ENCODE results near the gene CFAP100.
A peak's percentile ranks its signal among the peaks of the same experiment; 100 is the strongest.

CFAP100 gene

DNA sequence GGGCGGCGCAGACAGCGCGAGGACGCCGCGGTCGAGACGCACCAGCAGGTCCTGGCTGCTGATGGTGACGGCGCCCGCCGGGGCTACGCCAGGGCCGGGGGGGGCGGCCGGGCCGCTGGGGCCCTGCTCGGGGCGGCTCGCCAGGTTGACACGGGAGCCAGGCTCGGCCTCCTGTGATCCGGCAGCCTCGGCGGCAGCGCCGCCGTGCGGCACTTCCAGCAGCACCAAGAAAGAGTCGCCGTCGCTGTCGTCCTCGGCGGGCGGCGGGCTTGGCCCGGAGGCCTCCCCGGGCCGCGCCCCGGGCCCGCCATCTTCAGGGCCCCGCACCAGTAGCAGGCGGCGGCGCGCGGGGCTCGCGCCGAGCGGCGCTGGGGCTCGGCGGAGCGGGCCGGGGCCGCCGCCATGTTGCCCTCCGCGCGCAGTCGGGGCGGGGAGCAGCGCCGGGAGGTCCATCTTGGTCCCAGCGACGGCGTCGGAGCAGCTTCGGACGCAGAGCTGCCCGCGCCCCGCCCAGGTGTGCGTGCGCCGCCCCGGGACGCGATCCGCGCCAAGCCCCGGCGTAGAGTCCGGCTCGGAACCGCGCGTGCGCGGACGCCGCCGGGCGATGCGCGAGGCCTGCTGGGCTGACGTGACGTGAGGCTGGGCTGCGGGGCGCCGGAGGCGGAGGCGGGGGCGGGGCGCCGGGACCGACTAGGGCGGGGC lies 80.9 kb downstream of the CFAP100 start, which contains the start of gene ZXDC:
Gene ZXDC, minus strand, starts transcription at position 479 of the 702 bp plus-strand sequence. Its CDS starts 26 bp downstream, at position 453.
- DNase-seq = peak in 57 of 58 donors; percentile 32 to 94 (median 89)

DNA sequence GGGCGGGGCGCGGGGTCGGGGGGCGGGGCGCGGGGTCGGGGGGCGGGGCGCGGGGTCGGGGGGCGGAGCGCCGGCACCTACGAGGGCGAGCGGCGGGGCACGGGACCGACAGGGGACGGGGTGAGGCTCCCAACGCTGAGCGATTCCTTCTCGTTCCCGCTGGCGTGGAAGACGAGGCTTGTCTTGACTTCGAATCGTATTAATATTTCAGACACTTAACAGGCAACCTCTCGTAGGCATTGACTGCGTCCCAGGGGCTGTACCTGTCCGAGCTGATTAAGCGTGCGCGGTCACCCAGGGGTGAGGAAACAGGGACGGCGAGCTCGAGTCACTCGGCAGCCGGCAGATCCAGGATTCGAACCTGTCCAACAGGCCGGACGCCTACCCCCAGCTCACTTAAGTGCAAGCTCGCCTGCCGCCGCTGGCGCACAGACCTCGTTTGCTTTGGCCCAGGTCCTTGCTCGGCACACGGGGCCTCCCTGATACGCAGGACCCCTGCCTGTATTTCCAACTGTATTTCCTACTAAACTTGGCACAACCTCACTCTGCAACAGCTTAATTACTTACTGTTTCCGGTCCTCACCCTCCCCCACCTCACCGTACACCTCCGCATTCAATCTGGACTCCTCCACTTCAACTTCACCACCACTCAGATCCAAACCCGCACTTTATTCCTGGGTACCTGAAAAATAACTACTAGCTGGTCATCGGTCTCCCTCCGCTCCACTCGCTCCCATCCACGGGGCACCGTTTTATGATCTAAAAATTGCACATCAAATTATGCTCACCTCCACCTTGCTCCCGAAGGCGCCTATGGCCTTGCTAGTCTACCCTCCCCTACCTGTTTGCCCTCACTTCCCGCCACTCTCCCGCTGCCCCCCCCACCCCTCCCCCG lies 81.7 kb downstream of the CFAP100 start:
- peak in 37 of 58 donors; percentile 46 to 87 (median 69) for DNase-seq

DNA sequence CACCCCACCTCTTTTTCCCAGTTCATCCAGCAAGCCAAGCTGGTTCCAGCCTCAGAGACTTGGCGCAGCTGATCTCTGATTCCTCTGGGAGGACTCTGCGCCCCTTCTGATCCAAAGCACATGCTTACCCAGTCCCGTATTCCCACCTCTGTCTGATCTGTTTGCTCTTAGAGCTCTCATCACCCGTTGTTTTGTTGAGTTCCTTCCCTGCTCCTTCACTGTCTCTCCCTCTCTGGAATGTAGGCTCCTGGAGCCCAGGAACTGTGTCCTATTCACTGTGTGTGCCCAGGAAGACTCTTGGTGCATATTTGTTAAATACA lies 82.3 kb downstream of the CFAP100 start:
- DNase-seq = no peak

DNA sequence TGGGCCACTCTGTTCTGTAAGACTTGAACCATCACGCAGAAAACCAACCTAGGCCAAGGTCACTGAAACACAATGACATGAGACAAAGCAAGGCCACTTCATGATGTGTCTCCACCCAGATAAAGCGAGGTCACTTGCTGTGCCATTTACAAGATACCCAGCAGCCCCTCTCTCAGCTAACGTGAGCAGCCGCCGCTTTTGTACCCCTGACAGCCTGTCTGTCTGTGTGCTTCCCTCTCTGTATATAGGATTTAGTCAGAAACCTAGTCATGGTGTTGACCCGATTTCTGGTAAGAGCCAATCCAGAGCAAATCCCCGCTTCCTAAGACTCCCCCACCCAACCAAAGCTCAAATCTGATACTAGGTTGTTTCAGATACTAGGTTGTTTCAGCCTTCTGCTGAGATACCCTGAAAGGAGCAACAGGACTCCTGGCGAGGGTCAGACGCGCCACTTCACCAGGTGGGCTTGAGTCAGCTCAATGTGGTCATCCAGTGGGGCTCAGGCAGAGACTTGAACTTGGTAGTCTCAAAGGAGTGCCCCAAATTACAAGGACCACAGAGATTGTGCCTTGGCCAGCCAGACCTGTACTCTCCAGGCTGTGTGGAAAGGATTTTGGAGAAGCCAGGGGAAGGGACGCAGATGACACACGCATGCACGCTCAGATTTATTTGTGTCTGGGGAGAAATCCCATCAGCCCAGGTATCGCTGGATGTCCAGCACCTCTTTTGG lies 84.0 kb downstream of the CFAP100 start:
- no peak for DNase-seq

DNA sequence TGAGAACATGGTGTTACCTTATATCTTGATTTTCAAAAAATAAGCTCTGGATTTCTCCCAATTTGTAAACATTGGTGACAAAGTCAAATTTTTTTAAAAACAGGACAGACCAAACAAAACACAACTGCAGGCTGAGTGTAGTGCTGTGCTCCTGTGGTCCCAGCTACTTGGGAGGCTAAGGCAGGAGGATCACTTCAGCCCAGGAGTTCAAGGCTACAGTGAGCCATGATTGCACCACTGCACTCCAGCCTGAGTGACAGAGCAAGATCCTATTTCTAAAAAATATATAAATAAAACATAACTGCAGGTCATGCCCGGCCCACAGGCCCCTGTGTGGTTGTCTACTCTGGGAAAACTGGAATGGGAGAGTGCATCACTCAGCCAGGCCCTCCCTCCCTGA lies 84.9 kb downstream of the CFAP100 start:
- no peak for DNase-seq

DNA sequence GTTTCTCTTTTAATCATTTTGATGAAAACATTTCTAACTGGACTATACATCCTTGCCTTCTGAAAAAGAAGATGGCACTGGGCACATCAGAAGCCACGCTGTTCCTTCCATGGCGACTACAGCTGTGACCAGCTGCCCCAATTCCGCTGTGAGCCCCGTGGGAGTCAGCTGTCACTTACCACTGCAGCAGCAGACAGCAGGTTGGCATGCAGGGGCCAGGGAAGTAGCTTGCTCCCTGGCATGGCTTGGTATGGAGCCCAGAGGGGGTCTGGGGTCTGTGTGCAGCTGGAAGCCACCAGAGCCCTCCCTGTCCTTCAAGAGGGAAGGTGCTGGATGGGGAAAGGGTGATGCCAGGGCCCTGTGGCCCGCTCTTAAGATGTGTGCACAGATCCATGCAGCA lies 85.5 kb downstream of the CFAP100 start:
- no peak for DNase-seq

DNA sequence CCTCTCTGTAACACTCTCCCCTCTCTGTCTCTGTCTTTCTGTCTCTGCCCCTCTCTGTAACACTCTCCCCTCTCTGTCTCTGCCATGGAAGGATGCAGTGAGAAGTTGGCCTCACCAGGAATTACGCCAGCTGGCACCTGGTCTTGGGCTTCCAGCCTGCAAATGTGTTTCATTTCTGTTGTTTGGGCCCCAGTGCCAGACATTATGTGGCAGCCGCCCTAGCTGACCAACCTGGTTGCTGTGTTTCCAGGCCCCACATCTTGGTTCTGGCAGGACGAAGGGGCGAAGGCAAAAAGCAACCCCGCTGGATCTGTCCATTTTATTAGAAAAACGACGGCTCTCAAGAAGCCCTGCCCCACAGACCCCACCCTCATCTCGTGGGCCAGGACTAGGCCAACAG lies 86.2 kb downstream of the CFAP100 start:
- DNase-seq = peak in 6 of 58 donors; percentile 11 to 24 (median 22)

DNA sequence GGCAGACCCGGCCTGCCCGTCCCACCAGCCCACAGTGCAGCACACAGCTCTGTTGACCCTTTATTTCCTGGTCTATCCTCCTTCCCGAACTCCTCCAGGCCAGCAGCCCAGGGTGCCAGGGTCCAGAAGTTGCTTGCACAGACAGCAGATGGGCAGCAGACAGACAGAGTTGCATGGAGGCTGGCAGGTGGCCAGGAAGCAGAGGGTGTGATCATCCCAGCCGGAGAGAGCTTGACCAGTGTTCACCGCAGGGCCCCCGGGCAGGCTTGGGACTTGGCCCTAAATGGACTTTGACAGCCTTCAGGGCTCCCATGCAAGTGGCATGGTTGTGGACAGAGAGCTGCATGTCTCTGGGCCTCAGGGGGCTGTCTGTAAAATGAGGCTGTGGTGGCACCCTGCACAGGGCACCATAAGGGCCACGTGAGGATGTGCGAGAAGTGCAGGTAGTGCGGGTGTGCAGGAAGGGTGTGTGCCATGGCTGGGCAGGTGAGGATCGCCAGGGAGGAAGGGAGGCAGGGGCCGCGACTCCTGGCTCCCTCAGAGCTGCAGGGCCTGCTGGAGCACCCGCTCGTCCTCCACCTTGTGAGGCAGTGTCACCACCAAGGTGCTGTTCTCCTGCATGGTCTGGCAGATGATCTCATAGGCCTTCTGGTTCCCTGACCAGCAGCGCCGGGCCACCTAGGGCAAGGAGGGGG lies 87.2 kb downstream of the CFAP100 start:
- DNase-seq = peak in 1 of 58 donors; percentile 39

DNA sequence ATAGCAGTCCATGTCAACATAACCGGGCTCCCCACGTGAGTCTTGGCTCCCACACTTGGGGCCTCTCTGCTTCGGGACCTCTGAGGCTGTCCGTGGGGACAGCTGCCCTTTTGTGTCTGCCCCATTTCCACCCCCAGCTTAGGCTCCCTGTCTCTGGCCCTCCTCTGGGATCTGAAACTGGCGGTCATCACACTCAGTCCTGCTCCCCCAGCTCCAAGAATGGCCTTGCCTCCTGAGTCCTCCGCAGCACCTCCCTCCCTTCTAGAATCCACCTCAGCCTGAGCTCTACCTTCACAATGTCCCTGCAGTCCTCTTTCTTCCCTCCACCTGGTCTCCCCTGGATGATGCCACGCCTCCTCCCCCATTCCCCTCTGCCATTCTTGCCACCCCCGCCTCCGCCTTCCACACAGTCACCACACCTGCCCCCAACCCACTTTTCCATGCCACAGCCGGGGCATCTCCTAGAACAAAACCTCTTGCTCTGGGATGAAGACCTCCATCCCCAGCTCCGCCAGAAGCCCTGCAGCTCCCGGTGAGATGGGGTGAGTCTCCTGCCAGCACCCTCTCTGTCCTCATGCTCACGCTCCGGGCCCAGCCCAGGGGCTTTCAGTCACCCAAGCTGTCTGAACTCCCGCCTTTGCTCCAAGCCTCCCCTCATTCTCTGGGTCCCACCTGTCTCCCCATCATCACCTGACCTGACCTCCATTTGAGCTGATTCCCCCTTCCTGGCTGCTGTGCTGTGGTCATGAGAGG lies 88.0 kb downstream of the CFAP100 start:
- no peak for DNase-seq

DNA sequence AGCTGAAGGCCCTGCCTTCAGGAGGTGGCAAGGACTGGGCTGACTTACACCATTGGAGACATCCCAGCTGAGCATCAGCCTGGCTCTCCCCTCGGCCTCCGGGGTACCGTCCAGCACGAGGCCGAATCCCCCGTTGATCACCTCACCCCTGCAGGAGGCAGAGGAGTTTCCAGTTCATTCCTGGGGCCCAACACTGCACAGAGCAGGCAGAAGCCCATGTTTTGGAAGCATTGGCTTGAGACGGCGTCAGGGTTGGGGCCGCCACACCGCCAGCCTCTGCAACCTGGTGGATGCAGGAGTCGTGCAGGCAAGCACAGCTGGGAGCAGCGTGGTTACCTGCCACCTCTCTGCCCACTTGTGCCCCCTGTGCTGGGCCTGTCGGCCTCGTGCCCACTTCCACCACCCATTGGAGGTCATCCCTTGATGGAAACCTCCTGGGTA lies 88.6 kb downstream of the CFAP100 start:
- no peak for DNase-seq

DNA sequence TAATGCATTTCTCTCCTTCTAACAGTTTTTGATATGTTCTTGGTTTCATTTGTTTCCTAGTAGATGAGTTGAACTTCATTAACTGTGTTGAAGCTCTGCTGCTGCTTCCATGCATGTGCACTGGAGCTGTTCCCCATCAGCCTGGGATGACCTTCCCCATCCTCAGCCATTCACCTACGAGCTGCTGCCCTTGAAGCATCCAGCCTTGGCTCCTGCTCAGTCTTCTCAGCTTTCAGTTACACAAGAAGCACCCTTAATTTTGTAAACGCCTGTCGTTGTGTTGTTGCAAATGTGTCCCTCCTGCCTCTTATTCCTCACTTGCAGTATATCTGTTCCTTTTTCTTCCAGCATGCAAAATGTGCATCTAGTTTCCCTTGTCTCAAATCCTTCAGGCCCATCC lies 89.4 kb downstream of the CFAP100 start:
- no peak for DNase-seq

DNA sequence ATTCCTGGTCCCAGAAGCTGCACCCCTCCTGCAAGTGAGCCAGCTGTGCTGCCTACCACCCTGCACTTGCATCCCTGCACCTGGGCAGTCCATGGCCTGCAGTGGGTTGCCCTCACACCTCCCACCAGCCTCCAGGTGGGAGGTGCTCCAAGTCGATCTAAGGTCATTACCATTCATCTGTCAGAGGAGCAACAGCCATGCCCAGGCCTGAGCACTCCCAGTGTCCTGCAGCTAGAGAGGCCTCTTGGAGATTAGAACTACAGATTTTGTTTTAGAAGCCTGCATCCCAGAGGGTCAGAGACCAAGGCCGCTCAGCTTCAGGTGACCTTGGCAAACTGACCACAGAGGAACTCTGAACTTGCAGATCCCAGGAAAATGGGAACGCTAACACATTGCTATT lies 90.0 kb downstream of the CFAP100 start:
- DNase-seq = no peak

DNA sequence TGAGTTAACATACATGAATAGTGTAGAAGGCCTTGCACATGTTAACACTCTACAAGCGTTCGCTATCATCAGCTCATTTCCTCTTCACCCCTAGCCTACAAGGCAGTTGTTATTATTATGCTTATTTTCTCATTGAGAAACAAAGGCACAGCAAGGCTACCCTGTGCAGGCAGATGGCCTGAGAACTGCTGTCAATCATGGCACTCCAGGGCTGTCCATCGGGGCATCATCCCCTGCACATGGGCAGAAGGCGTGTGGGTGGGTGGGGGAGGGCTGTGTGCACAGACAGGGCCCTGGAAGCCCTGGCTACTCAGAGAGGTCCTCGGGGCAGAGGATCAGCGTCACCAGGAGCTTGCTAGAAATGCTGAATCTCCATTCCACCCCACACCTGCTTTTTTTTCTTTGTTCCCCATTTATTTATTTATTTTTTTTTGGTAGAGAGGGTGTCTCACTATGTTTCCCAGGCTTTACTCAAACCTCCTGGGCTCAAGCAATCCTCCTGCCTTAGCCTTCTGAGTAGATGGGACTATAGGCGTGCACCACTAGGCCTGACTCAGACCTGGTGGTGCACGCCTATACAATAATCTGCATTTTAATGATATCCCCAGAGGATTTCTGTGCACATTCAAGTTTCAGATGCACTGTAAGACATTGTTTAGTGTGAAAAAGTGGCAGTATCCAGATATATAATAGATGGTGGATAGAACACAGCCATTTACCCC lies 90.6 kb downstream of the CFAP100 start:
- no peak for DNase-seq

DNA sequence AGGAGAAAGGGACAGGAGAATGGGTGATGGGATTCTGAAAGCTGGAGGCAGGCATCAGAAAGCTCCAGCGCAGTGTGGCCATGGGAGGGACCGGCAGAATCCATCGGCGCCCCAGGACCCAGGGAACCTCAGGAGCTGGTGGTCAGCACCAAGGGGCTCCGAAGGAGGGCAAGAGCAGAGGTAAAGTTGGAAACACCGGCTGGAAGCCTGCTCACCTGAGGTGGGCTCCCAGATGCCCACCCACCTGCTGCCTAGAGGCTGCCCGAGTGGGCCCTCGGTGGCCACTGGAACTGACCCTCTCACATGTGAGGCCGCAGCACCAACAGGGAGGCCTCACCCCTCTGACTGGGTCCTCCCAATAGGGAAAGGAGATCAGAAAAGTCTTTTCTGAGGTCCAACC lies 91.2 kb downstream of the CFAP100 start:
- no peak for DNase-seq

Measured in anterior cingulate cortex (tissue), 58 donors.